Hematopoietic multipotent progenitor cell (in vitro differentiated cells): ENCODE data around the gene IRF7. TPM values are rescaled to one million over a fixed set of nuclear protein-coding genes. Genes with fewer than 3 reads are reported as not detected.

Experiments used
- DNase-seq, 3 donors: peaks; one replicate each; pipeline ENCODE4 v3.0.0-alpha.2; 2011 to 2015; ENCODE audit warnings: low read depth in 2 of 3, low spot score in 2 of 3
- small RNA-seq: library from RNA; depleted of rRNA; stranded (forward); fragments of <200 nt; gene quantifications from one replicate; pipeline ENCODE3, GENCODE V24; 2012
- total RNA-seq: library from RNA; depleted of rRNA; stranded (reverse); fragments of >200 nt; gene quantifications from one replicate; pipeline ENCODE4 v1.2.3, GENCODE V29; 2012

Gene IRF7
- total RNA-seq, 1 donor = 62.5 TPM

GRCh38 chr11:568306-569157 is 47.2 kb downstream of the IRF7 start:
- peak; percentile 81 to 95 (median 92) for DNase-seq

DNA sequence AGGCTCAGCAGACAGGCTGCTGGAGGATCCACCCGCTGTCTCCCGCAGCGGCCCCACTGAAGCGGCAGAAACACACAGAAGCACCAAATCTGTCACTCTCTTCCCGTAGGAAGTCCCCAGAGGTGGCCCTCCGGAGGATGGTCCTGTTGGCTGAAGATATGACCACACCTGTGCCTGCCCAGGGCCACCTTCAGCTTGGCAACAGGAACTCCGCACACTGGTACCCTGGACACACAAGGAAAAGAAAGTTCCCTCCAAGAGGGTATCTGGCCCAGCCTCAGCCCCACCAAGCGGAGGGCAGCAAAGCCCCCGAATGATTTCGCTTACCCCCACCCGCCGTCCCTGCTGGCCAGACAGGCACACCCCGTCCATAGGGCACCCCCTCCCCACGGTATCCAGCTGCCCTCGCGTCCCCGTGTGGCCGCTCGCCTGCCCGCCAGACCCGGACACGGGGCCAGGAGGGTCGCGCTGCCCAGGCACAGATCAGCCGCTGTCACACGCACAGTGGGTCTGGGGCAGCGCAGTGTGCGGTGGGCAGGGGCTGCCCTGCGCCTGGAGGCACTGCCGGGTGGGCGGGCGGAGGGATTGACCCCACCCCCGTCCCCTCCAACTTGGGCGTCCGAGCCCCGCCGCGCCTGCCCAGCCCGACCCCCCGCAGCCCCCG is 48.0 kb downstream of the IRF7 start:
- no peak for DNase-seq

DNA sequence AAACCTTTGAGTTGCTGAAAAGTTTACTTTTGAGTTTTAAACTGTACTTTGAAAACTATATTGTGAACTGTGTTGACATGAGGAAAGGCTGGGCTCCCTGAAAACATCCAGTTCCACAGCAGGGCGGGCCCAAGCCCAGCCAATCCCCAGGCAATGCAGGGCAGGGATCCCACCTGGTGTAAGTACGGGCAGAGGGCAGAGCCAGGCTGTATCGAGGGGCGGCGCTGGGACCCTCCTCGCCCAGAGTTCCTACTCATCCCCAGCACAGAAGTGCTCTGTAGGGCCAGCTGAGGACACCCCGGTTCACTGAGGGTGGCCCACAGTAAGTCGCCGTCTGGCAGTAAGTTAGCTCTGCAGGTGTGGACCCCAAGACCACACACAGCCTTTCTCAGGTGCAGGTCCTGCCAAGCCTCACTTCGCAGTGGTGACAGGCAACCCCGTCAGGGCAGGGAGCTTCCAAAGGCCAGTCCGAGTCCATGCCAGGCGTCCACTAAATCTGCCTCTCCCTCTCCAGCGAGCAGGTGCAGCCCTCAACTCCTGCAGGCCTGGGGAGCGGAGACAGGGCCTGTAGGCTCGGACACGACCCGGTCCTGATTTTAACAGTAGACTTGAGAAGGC is 48.6 kb downstream of the IRF7 start:
- DNase-seq = no peak

- no peak for DNase-seq
Measured at GRCh38 chr11:565921-566509, 49.7 kb downstream of the IRF7 start.

DNA sequence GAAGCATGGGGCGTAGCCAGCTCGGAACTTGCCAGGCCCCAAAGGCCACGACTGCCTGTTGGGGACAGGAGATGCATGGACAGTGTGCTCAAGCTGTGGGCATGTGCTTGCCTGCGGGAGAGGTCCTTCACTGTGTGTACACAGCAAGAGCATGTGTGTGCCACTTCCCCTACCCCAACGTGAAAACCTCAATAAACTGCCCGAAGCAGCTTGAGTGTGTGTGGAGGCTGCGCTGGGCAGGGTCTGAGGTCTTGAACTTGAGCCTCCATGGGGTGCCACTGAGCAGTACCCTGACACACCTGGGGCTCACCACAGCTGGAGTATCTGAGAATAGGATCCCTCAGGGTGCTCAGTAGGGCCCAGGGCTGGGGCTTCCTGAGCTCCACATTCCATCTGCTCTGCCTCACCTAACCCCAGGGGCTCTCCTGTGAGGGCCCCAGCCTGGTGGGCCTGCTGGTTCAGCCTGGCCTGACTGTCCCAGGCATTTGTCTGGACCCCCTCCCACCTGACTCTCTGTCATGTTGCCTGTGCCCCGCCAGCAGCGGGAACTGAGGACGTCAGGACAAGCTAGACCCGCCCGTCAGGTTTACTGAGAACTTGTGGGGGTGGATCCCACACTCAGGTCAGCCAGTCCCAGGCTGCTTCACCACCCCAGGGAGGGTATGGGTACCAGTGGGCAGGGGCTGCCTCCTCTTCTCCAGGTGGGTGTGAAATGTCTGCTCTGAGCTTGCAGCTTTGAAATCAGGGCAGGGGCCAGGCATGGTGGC is 51.8 kb downstream of the IRF7 start:
- no peak for DNase-seq

- DNase-seq = no peak
Measured at GRCh38 chr11:563066-563811, 52.5 kb downstream of the IRF7 start.

Small RNA genes lying within 50 kb of the gene (small RNA-seq; reads per million reads assigned to genes)
- 0.95 reads per million, percentile 29 among the genes with 10 or more reads in this experiment for gene MIR210

Other genes starting within 250 kb of the IRF7 start
- gene B4GALNT4, start 246.5 kb downstream of the IRF7 start, total RNA-seq = 3.5 TPM
- 0.27 TPM for gene PKP3, start 221.7 kb downstream of the IRF7 start, total RNA-seq
- gene SIGIRR, start 201.0 kb downstream of the IRF7 start, total RNA-seq = 75.7 TPM
- 7.0 TPM for gene ANO9, start 173.9 kb downstream of the IRF7 start, total RNA-seq
- gene PTDSS2, start 165.7 kb downstream of the IRF7 start, total RNA-seq = 42.3 TPM
- gene RNH1, start 108.7 kb downstream of the IRF7 start, total RNA-seq = 165 TPM
- 22.1 TPM for gene HRAS, start 80.4 kb downstream of the IRF7 start, total RNA-seq
- 3.5 TPM for gene LRRC56, start 78.4 kb downstream of the IRF7 start, total RNA-seq
- gene LMNTD2, start 55.2 kb downstream of the IRF7 start, total RNA-seq = 1.6 TPM
- gene RASSF7, start 55.0 kb downstream of the IRF7 start, total RNA-seq = 30.2 TPM
- gene PHRF1, start 39.5 kb downstream of the IRF7 start, total RNA-seq = 36.6 TPM
- not detected for gene CDHR5, start 9.0 kb upstream of the IRF7 start, total RNA-seq
- gene SCT, start 11.2 kb upstream of the IRF7 start, total RNA-seq = not detected
- 0.27 TPM for gene DRD4, start 21.3 kb upstream of the IRF7 start, total RNA-seq
- gene DEAF1, start 79.3 kb upstream of the IRF7 start, total RNA-seq = 80.8 TPM
- gene TMEM80, start 79.9 kb upstream of the IRF7 start, total RNA-seq = 25.6 TPM
- gene EPS8L2, start 90.3 kb upstream of the IRF7 start, total RNA-seq = 5.7 TPM
- gene TALDO1, start 131.5 kb upstream of the IRF7 start, total RNA-seq = 401 TPM
- gene GATD1, start 161.5 kb upstream of the IRF7 start, total RNA-seq = 41.7 TPM
- not detected for gene CEND1, start 174.1 kb upstream of the IRF7 start, total RNA-seq
- gene SLC25A22, start 182.3 kb upstream of the IRF7 start, total RNA-seq = 12.1 TPM
- 11.3 TPM for gene PIDD1, start 189.3 kb upstream of the IRF7 start, total RNA-seq
- 2,675 TPM for gene RPLP2, start 194.0 kb upstream of the IRF7 start, total RNA-seq
- 107 TPM for gene PNPLA2, start 203.0 kb upstream of the IRF7 start, total RNA-seq
- 3.8 TPM for gene CRACR2B, start 212.0 kb upstream of the IRF7 start, total RNA-seq
- gene CD151, start 217.0 kb upstream of the IRF7 start, total RNA-seq = 145 TPM
- gene POLR2L, start 226.6 kb upstream of the IRF7 start, total RNA-seq = 41.5 TPM
- 48.2 TPM for gene TSPAN4, start 226.9 kb upstream of the IRF7 start, total RNA-seq